ENCODE data around the gene ANKDD1B.

The ANKDD1B gene

GRCh38 chr5:75616971-75617621 lies 5.8 kb downstream of the ANKDD1B start:
- no peak for DNase-seq (ENCODE audit: low read depth)

DNA sequence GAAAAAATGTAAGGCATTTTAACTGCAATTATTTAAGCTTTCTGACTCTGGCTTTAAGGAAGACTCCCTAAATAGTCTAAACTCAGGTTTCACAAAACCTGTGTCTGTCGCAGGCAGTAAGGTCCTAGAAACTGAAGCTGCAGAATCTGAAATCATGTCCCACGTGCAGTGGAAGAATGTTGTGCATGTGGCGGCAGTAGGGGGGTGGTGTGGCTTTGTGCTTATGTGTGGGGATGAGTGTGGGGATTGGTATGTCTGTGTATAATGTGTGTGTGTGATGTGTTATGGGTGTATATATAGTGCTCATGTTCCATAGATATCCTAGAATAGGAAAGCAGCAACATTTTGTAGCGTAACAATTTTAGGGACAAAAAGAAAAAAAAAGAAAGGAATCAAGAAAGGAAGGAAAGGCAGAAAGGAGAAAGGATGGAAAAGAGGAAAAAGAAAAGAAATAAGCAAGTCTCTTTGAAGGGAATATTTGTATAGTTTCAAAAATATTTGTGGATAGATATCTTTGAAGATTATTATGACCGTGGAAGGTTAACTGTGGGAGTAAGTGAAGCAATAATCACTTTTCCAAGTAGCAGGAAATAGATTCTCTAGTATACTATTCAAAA lies 6.6 kb downstream of the ANKDD1B start:
- no peak for DNase-seq (ENCODE audit: low read depth)

DNA sequence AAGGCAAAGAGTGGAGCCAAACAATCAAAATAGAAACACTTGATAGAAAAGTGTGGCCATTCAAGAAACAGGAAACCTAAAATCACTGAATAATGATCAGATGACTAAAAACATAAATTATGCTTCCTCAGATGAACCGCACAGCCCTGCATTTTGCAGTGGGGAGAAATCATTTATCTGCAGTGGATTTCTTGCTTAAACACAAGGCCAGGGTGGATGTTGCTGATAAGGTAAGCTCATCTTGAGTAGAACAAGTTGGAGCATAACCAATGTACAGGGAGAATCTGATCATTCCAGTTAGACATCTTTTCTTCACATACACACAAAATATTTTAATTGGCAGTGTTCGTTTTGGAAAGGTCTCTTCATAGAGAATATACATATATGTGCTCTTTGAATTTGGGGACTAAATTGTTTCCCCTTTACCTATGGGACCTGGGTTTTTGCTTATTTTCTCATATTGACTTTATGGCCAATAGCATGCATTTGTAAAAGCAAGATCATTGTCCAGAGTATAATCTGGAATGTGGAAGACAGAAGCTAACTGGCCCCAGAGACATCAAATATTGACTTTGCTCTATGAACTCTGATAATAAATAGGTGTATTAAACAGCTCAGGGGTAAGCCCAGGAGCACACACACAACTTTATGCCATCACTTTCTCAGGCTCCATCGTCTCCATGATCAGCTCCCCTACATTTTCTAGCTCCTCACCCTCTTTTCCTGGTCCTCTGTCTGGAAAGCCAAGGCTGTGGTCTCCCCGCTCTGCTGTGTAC lies 9.1 kb downstream of the ANKDD1B start:
- DNase-seq (ENCODE audit: low read depth), result no peak

DNA sequence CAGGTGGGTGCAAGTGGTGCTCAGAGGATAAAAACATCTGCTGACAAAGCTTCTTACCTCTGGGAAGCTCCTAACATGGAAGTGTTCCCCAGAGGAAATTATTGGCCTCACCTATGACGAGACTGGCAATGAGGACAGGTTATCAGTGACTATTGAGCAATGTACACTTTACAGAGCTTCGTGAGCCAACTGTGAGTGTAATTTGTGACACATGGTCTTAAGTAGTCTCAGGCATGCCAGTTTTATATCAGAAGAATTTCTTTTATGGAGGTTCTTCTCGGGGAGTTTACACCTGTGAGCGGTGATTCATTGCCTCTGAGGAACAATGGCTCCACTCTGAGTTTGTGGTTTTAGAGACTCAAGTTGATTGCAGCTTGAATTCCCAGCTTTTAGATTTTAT lies 11.3 kb downstream of the ANKDD1B start:
- no peak for DNase-seq (ENCODE audit: low read depth)

DNA sequence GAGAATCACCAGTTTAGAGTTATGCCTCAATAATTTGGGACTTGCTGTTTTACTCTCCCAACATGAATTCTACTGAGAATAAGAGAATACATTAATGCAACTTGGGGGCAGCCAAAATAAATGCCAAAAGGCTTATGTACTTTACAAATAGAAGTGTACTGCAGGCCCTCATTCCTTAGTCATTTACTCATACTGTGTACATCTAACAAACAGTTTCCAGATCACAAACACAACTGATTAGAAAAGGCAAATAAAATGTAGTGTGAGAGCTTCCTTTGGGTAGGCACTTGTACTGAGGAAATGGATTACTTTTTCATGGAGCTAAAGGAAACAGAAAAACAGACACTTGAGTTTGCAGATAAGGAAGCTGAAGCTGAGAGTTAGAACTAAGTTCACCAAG lies 12.6 kb downstream of the ANKDD1B start:
- no peak for DNase-seq (ENCODE audit: low read depth)

- no peak for DNase-seq (ENCODE audit: low read depth)
Measured at GRCh38 chr5:75626959-75627358, 15.7 kb downstream of the ANKDD1B start.

- no peak for DNase-seq (ENCODE audit: low read depth)
Measured at GRCh38 chr5:75627801-75628200, 16.5 kb downstream of the ANKDD1B start.

DNA sequence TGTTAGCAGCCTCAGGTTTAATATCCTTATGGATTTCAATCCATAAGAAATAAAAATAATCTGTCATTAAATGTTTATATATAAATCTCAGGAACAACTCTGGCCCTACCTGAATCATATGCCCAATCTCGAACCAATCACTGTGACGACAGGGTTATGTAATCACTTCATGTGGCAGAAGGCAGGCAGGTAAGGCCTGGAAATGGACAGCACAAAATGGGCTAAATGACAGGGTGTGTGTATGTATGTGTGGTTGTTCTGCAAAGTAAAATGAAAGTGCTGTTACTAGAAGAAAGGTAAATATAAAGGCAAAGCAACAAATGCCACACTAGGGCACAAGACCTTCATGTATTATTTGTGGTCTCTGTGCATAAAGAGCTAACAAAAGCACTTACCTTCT lies 19.6 kb downstream of the ANKDD1B start:
- no peak for DNase-seq (ENCODE audit: low read depth)

DNA sequence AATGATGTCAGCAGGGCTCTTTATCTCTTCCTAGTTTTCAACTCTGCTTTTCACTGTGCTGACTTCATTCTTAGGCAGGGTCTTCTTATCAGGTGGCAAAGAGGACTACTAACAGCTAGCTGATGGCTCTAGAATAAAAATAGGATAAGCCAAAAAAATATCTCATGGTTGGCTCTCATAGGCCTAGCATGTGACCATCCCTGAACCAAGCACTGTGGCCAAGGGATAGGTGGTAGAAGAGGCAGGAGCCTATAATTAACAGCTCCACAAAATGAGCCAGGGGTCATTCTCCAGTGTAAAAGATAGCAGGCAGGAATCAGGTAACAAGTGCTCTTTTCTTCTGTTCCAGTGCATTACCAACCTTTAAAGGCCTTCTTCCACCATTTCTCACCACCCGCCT lies 21.1 kb downstream of the ANKDD1B start:
- no peak for DNase-seq (ENCODE audit: low read depth)

GRCh38 chr5:75637949-75638348 lies 26.7 kb downstream of the ANKDD1B start:
- DNase-seq (ENCODE audit: low read depth), result no peak

DNA sequence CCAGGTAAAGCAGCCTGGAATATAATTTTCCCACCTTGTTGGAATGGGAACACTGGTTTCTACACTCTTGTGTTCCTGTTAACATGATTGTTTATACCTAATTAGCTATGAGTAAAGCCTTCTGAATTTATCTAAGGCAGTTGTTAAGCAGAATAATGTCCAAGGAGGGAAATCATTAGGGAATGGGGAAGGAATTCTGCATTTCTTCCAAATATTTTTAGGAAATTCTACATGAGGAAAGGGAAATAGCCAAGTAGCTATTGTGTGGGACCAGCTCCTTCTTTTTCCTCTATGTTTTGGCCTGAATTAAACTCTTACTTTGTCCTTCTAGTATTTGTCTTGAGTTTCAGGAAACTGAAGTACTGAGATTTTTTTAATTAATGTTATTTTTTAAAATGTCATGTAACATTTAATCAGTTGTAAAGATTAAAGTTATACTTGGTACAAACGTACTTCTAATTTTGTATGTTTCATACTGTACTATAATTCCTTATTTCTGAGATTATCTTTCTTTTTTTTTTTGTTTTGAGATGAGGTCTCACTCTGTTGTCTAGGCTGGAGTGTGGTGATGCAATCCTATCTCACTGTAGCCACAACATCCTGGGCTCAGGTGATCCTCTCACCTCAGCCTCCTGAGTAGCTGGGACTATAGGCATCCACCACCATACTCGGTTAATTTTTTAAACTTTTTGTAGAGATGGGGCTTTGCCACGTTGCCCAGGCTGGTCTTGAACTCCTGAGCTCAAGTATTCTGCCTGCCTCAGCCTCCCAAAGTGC lies 28.5 kb downstream of the ANKDD1B start:
- DNase-seq (ENCODE audit: low read depth), result no peak

- peak; percentile 8 for DNase-seq (ENCODE audit: low read depth)
Measured at GRCh38 chr5:75640395-75640794, 29.1 kb downstream of the ANKDD1B start.

DNA sequence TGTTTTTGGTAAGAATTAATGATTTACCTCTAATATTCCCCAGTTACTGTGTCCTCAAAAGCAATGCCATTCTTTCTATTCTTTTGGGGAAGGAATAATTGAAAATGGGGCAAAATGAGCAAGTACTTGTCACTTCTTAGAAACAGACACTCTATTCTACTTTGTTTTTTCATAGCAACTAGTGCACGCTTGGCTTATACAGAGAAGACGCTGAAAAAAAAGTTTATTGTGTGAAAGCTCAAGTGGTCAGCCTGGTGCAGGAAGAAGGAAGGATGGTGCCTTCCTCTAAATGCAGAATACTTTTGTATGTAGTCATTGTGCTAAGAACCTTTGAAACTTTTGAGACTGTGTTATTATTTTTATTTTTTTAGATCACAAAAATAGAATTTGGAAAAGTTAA lies 29.6 kb downstream of the ANKDD1B start:
- no peak for DNase-seq (ENCODE audit: low read depth)

- DNase-seq (ENCODE audit: low read depth), result no peak
Measured at GRCh38 chr5:75648712-75649111, 37.5 kb downstream of the ANKDD1B start.

DNA sequence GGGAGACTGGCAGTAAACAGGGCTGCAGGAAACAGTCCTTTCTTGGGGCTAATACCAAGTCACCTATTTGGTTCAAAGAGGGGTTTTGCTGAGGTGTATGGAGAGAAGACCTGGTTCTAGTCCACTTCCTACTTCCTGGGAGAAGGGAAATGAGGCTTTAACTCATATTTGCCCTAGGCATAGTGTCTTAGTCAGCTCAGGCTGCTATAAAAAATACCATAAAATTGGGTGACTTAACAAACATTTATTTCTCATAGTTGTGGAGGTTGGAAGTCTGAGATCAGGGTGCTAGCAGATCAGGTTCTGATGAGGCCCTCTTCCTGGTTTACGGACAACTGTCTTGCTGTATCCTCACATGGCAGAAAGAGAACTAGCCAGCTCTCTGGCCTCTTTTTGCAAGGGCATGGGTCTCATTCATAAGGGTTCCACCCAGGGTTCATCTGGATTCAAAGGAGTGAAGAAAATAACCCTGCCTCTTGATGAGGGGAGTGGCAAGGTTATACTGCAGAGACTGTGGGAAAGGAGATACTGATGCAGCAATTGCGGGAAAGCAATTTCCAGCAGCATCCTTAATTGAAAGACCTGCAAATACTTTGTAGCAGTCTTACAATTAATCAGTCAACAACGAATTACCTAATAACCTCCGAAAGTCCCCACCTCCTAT lies 40.5 kb downstream of the ANKDD1B start:
- DNase-seq (ENCODE audit: low read depth), result no peak

- DNase-seq (ENCODE audit: low read depth), result no peak
Measured at GRCh38 chr5:75653521-75653920, 42.3 kb downstream of the ANKDD1B start.

- no peak for DNase-seq (ENCODE audit: low read depth)
Measured at GRCh38 chr5:75654693-75655295, 43.5 kb downstream of the ANKDD1B start.

DNA sequence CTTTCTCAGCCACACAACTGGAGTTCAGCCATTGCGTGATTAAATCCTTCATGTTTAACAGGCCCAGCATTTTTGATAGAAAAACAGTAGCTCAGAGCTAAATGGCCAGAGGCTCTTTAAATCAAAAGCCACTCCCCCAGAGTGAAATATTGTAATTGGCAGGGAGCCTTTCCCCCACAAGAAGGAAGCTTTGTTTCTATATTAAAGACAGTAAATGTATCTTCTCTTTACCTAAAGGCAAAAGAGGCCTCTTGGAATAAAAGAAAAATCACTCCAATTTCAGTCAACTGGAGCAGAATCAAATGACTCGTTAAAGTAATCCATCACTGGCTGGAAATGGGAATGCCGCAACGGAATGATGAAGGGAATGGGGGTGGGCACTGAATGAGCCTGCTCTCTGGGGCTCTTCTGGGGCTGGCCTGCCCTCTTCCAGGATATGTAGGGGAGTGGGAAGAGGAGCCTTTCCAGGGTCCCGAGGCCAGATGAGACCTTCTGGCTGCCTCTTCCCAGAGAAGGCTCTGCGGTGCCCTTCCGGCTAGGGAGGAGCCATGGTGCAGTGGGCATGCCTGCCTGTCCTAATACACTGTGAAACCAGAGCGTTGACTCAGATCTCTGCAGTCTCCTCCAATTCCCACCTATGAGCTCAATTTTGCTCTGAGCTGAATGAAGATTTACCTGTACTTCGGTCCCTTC lies 45.2 kb downstream of the ANKDD1B start:
- peak; percentile 8 for DNase-seq (ENCODE audit: low read depth)

- no peak for DNase-seq (ENCODE audit: low read depth)
Measured at GRCh38 chr5:75659791-75660450, 48.7 kb downstream of the ANKDD1B start.

GRCh38 chr5:75660678-75661465 lies 49.6 kb downstream of the ANKDD1B start:
- DNase-seq (ENCODE audit: low read depth), result no peak

Data from fibroblast of the conjunctiva (primary cell).